IMR-90 (cell line): ENCODE measurements around the gene FEN1. TPM values are rescaled to one million over a fixed set of nuclear protein-coding genes. Genes with fewer than 3 reads are reported as not detected.

Source experiments
- ATAC-seq: fragments of 200-7000 bp; cut with Tn5 transposase; 2 replicates; pipeline ENCODE4 v1.9.1; 2020; ENCODE audit warnings: low read depth, mild to moderate bottlenecking, moderate library complexity
- BruUV-seq: library from RNA; stranded (reverse); fragments of 400-500 nt; replicated peaks from 2 replicates; lab custom pipeline; 2021; lab: Mats Ljungman, UMichigan
- CTCF ChIA-PET: fragments of 300-600 bp; formaldehyde crosslinking; extraction: SDS; loops from one replicate; lab custom pipeline; 2021; ENCODE audit warnings: antibody characterized with exemption; lab: Yijun Ruan, JAX
- POLR2A ChIA-PET: fragments of 300-600 bp; sonication (Branson Sonifier 250); formaldehyde crosslinking; loops from one replicate; lab custom pipeline; 2022; ENCODE audit warnings: antibody characterized with exemption; ENCODE audit not compliant: unreplicated experiment; lab: Charles Lee
- DNase-seq: peaks from one replicate; pipeline ENCODE4 v3.0.0; 2013
- H2AFZ ChIP-seq: replicated peaks from 2 replicates; pipeline ENCODE3; 2013; ENCODE audit warnings: low read length, mild to moderate bottlenecking; ENCODE audit not compliant: poor library complexity
- H2AK5ac ChIP-seq: 2 replicates; pipeline ENCODE4 v1.6.1; 2013; ENCODE audit warnings: low read depth, low read length, inconsistent platforms
- H2AK9ac ChIP-seq: replicated peaks from 2 replicates; pipeline ENCODE3; 2013; ENCODE audit warnings: mild to moderate bottlenecking, low read depth, low read length, moderate library complexity; ENCODE audit not compliant: poor library complexity
- H2BK120ac ChIP-seq: 2 replicates; pipeline ENCODE4 v1.6.1; 2013; ENCODE audit warnings: low read depth, low read length, inconsistent platforms
- H2BK15ac ChIP-seq: 3 replicates; pipeline ENCODE4 v1.6.1; 2013; ENCODE audit warnings: low read depth, low read length, inconsistent platforms
- H2BK20ac ChIP-seq: 2 replicates; pipeline ENCODE4 v1.6.1; 2013; ENCODE audit warnings: low read depth, mild to moderate bottlenecking, inconsistent platforms, low read length, moderate library complexity
- H2BK5ac ChIP-seq: 2 replicates; pipeline ENCODE4 v1.6.1; 2013; ENCODE audit warnings: mild to moderate bottlenecking, low read depth, low read length, inconsistent platforms; ENCODE audit not compliant: poor library complexity, severe bottlenecking
- H3K14ac ChIP-seq: replicated peaks from 2 replicates; pipeline ENCODE4 v1.6.1; 2013; ENCODE audit warnings: low read depth, low read length, inconsistent platforms
- H3K18ac ChIP-seq: 2 replicates; pipeline ENCODE4 v1.6.1; 2013; ENCODE audit warnings: low read depth, low read length, control low read depth
- H3K23ac ChIP-seq: 2 replicates; pipeline ENCODE4 v1.6.1; 2013; ENCODE audit warnings: low read depth, low read length, inconsistent platforms
- H3K27ac ChIP-seq: 2 replicates; pipeline ENCODE4 v1.5.1; 2013; ENCODE audit warnings: mild to moderate bottlenecking, control low read depth, low read length; ENCODE audit not compliant: insufficient read depth
- H3K27me3 ChIP-seq: 2 replicates; pipeline ENCODE4 v1.6.1; 2013; ENCODE audit warnings: low read length; ENCODE audit not compliant: control insufficient read depth, insufficient read depth
- H3K36me3 ChIP-seq: 2 replicates; pipeline ENCODE4 v1.6.1; 2013; ENCODE audit warnings: low read length, mixed read lengths; ENCODE audit not compliant: control insufficient read depth, insufficient read depth
- H3K4ac ChIP-seq: 2 replicates; pipeline ENCODE4 v1.6.1; 2013; ENCODE audit warnings: low read depth, low read length, inconsistent platforms
- H3K4me1 ChIP-seq: 2 replicates; pipeline ENCODE4 v1.6.1; 2013; ENCODE audit warnings: low read length, mixed read lengths; ENCODE audit not compliant: control insufficient read depth, insufficient read depth
- H3K4me2 ChIP-seq: 2 replicates; pipeline ENCODE4 v1.6.1; 2013; ENCODE audit warnings: low read depth, mild to moderate bottlenecking, control low read depth, low read length, moderate library complexity
- H3K4me3 ChIP-seq: 2 replicates; pipeline ENCODE4 v1.5.1; 2013; ENCODE audit warnings: low read depth, mild to moderate bottlenecking, control low read depth, low read length, moderate library complexity; ENCODE audit not compliant: insufficient read depth
- H3K56ac ChIP-seq: 2 replicates; pipeline ENCODE4 v1.6.1; 2013; ENCODE audit warnings: low read length, inconsistent platforms; ENCODE audit not compliant: insufficient read depth; ENCODE audit errors: extremely low read depth
- H3K79me1 ChIP-seq, 2 experiments: 2 replicates each; pipeline ENCODE4 v1.6.1; 2013; ENCODE audit warnings: low read length in 2 of 2, inconsistent platforms in 1 of 2, low read depth in 1 of 2
- H3K9ac ChIP-seq: 2 replicates; pipeline ENCODE4 v1.6.1; 2013; ENCODE audit warnings: low read depth, low read length, control low read depth
- H3K9me1 ChIP-seq: 2 replicates; pipeline ENCODE4 v1.6.1; 2013; ENCODE audit warnings: low read length, inconsistent platforms; ENCODE audit not compliant: insufficient read depth
- H3K9me3 ChIP-seq: 2 replicates; pipeline ENCODE4 v1.6.1; 2013; ENCODE audit warnings: low read length; ENCODE audit not compliant: control insufficient read depth, insufficient read depth
- H4K20me1 ChIP-seq: 2 replicates; pipeline ENCODE4 v1.6.1; 2013; ENCODE audit warnings: low read length, inconsistent platforms; ENCODE audit not compliant: insufficient read depth
- H4K5ac ChIP-seq: 2 replicates; pipeline ENCODE4 v1.6.1; 2013; ENCODE audit warnings: mild to moderate bottlenecking, low read depth, low read length, control low read depth
- H4K8ac ChIP-seq, 2 experiments: 2 replicates each; pipeline ENCODE4 v1.6.1; 2013; ENCODE audit warnings: low read depth in 2 of 2, low read length in 2 of 2, control low read depth in 1 of 2, inconsistent platforms in 1 of 2
- H4K91ac ChIP-seq: 2 replicates; pipeline ENCODE4 v1.6.1; 2013; ENCODE audit warnings: low read depth, low read length, inconsistent platforms; ENCODE audit not compliant: insufficient read depth
- BHLHE40 ChIP-seq: fragments of 150-350 bp; IDR thresholded peaks from 2 replicates; pipeline ENCODE4 v1.6.1; 2016; ENCODE audit warnings: mild to moderate bottlenecking, low read depth, low read length
- CEBPB ChIP-seq: IDR thresholded peaks from 2 replicates; pipeline ENCODE4 v1.6.1; 2012; ENCODE audit warnings: low read depth, low read length, improper control_type of control experiment
- CHD1 ChIP-seq: IDR thresholded peaks from 2 replicates; pipeline ENCODE4 v1.6.1; 2012; ENCODE audit warnings: low read depth, low read length, improper control_type of control experiment
- CTCF ChIP-seq: conservative IDR thresholded peaks from 2 replicates; pipeline ENCODE4 v1.5.1; 2012; ENCODE audit warnings: mild to moderate bottlenecking, low read depth, low read length, improper control_type of control experiment
- ELK1 ChIP-seq: fragments of 150-350 bp; IDR thresholded peaks from 2 replicates; pipeline ENCODE4 v1.6.1; 2016; ENCODE audit warnings: low read depth, mild to moderate bottlenecking, low read length, moderate library complexity, borderline replicate concordance
- FOS ChIP-seq: fragments of 150-350 bp; IDR thresholded peaks from 2 replicates; pipeline ENCODE4 v1.6.1; 2016; ENCODE audit warnings: low read depth, low read length
- MAFK ChIP-seq: IDR thresholded peaks from 2 replicates; pipeline ENCODE4 v1.6.1; 2012; ENCODE audit warnings: low read depth, low read length, improper control_type of control experiment
- MAZ ChIP-seq: IDR thresholded peaks from 2 replicates; pipeline ENCODE4 v1.6.1; 2012; ENCODE audit warnings: low read depth, mild to moderate bottlenecking, low read length, improper control_type of control experiment, moderate library complexity, borderline replicate concordance
- MXI1 ChIP-seq: IDR thresholded peaks from 2 replicates; pipeline ENCODE4 v1.6.1; 2012; ENCODE audit warnings: low read depth, mild to moderate bottlenecking, low read length, moderate library complexity, borderline replicate concordance
- NFE2L2 ChIP-seq: fragments of 150-350 bp; IDR thresholded peaks from 2 replicates; pipeline ENCODE4 v1.6.1; 2016; ENCODE audit warnings: low read depth, mild to moderate bottlenecking, low read length
- POLR2A ChIP-seq: IDR thresholded peaks from 2 replicates; pipeline ENCODE4 v1.6.1; 2012; ENCODE audit warnings: mild to moderate bottlenecking, low read depth, low read length
- RAD21 ChIP-seq: IDR thresholded peaks from 2 replicates; pipeline ENCODE4 v1.6.1; 2012; ENCODE audit warnings: low read length, improper control_type of control experiment
- RCOR1 ChIP-seq: IDR thresholded peaks from 2 replicates; pipeline ENCODE4 v1.6.1; 2012; ENCODE audit warnings: mild to moderate bottlenecking, low read length, improper control_type of control experiment; ENCODE audit not compliant: insufficient replicate concordance
- RFX5 ChIP-seq: IDR thresholded peaks from 2 replicates; pipeline ENCODE4 v1.8.0; 2012; ENCODE audit warnings: low read depth, mild to moderate bottlenecking, low read length, moderate library complexity
- SMC3 ChIP-seq: fragments of 150-350 bp; IDR thresholded peaks from 2 replicates; pipeline ENCODE4 v1.6.1; 2016; ENCODE audit warnings: low read depth, mild to moderate bottlenecking, antibody characterized with exemption, low read length, moderate library complexity
- USF2 ChIP-seq: fragments of 150-350 bp; IDR thresholded peaks from 2 replicates; pipeline ENCODE4 v1.6.1; 2017; ENCODE audit warnings: mild to moderate bottlenecking, antibody characterized with exemption, low read length, low read depth
- WGBS, 2 experiments: methylation state at CpG; one replicate each; pipeline versions ENCODE4 v1.1.5 to v1.1.7; 2013; ENCODE audit warnings: missing lambda C conversion rate in 2 of 2; ENCODE audit not compliant: insufficient read length in 1 of 2; ENCODE audit errors: extremely low coverage in 2 of 2; 5-methylcytosine and 5-hydroxymethylcytosine counted together
- dilution Hi-C: fragments of 300-500 bp; cut with HindIII; formaldehyde crosslinking; loops from one replicate; pipeline ENCODE4 v1.14.3; 2018; ENCODE audit warnings: low sequenced_read_pairs; ENCODE audit not compliant: unreplicated experiment
- in situ Hi-C: fragments of 300-500 bp; cut with MboI; formaldehyde crosslinking; loops from 3 replicates; pipeline ENCODE4 v1.14.3; 2019; ENCODE audit warnings: low sequenced_read_pairs, inconsistent platforms, mixed read lengths
- intact Hi-C: fragments of 100-400 bp; cut with micrococcal nuclease; formaldehyde crosslinking; loops from 2 replicates; pipeline ENCODE4 v1.10.0; 2022
- polyA plus RNA-seq, 3 experiments: library from polyadenylated mRNA; depleted of rRNA; stranded (reverse); fragments of >200 nt; gene quantifications; 2 replicates each; pipeline ENCODE4 v1.2.3, GENCODE V29; 2012; ENCODE audit warnings: low replicate concordance in 1 of 3
- total RNA-seq: library from RNA; depleted of rRNA; stranded (reverse); fragments of >200 nt; gene quantifications from 2 replicates; pipeline ENCODE4 v1.2.3, GENCODE V29; 2012

FEN1 gene
- total and polyA plus RNA-seq, 2 of the 4 experiments (the other 2 are of a cell fraction), result 23.0 to 41.9 TPM

GRCh38 chr11:61775106-61775505 lies 17.6 kb upstream of the FEN1 start:
- POLR2A ChIA-PET, result no interaction called here
- TF ChIP-seq CTCF, result no peak
- no peak for TF ChIP-seq MAFK
- TF ChIP-seq NFE2L2, result no peak
- TF ChIP-seq BHLHE40, result no peak
- TF ChIP-seq RCOR1, result no peak
- TF ChIP-seq SMC3, result no peak
- no peak for TF ChIP-seq USF2
- TF ChIP-seq CHD1, result no peak
- no peak for TF ChIP-seq ELK1
- no peak for TF ChIP-seq RAD21
- TF ChIP-seq MAZ, result no peak
- no peak for TF ChIP-seq POLR2A
- TF ChIP-seq FOS, result no peak
- no peak for TF ChIP-seq RFX5
- TF ChIP-seq CEBPB, result no peak
- no peak for TF ChIP-seq MXI1
- Histone ChIP-seq H3K14ac (no peak overlapping the region), H3K4me3 (no peak overlapping the region), H3K27me3 (no peaks in the 10 kb centered on the region), H2AK9ac (no peak overlapping the region), H3K36me3 (no peaks in the 10 kb centered on the region), H3K4ac (no peak overlapping the region), H2BK5ac (no peak overlapping the region), H3K4me2 (no peak overlapping the region), H3K79me1 (no peaks in the 10 kb centered on the region), H3K23ac (no peak overlapping the region), H3K9me3 (no peaks in the 10 kb centered on the region), H4K20me1 (no peaks in the 10 kb centered on the region), H2BK120ac (no peak overlapping the region), H3K27ac (no peak overlapping the region), H3K18ac (no peak overlapping the region), H3K9ac (no peak overlapping the region), H2AK5ac (no peak overlapping the region; the same call in 1 of the 2 replicates), H2AFZ (no peak overlapping the region), H2BK15ac (no peak overlapping the region), H2BK20ac (no peak overlapping the region), H3K9me1 (no peaks in the 10 kb centered on the region), H3K4me1 (no peaks in the 10 kb centered on the region), H4K8ac (no peak overlapping the region), H3K56ac (no peak overlapping the region), H4K91ac (no peak overlapping the region), H4K5ac (no peak overlapping the region)
- ATAC-seq (no peak), DNase-seq (no peak)
- intact Hi-C loops, result no loop called here
- CTCF ChIA-PET, result no interaction called here
- 96% methylated on average over 3 of the region's 6 CpGs; no CpG with 5 or more reads in 1 of the 2 experiments for WGBS, 2 experiments
- no TSS peak for BruUV-seq
- dilution Hi-C loops, result no loop called here
- in situ Hi-C loops, result no loop called here
